ENCODE data around the gene FOXN1.
A peak's percentile ranks its signal among the peaks of the same experiment; 100 is the strongest.

DNA sequence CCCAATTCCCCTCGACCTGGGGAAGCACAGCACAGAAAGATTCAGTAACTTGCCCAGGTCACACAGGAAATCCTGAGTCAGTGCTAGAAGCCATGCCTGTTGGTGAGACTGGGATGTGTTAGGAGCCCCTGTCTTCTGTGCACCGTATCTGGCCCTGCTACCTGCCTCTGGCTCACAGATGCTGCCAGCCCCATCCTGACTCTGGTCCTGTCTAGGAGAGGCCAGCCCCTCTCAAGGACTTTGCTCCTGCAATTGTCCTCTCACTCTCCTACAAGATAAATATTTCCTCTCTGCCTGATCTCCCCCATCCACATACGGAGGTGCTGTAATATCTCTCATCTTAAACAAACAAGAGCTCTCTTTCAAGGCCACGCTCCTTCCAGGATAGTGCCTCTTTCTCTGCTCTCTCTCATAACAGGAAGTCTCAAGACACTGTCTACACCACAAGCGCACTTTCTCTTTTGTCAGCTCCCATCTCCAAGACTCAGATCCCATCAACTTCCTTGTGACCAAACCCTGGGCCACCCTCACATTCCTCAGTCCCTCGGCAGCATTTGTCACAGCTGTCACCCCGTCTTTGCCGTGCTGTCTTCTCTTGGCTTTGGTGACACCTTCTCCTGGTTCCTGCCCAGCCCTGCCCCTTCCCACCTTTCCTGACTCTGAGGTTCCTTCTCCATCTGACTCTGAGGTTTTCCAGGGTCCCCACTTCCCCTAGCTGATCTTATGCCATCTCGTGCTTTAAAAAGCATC is 30.8 kb upstream of the FOXN1 start:
- no peak for TF ChIP-seq CTCF (IDR thresholded peaks at IDR 0.05)
- TF ChIP-seq POLR2A (IDR thresholded peaks at IDR 0.05), result peak; percentile 50 to 72
